Measurements from ENCODE around the gene CHST12.
A peak's percentile ranks its signal among the peaks of the same experiment; 100 is the strongest.
"Not testable (repeated sequence)": the region's sequence is repeated elsewhere in the genome, so short reads cannot be mapped to it uniquely, and the experiment has no call there.

The CHST12 gene

DNA sequence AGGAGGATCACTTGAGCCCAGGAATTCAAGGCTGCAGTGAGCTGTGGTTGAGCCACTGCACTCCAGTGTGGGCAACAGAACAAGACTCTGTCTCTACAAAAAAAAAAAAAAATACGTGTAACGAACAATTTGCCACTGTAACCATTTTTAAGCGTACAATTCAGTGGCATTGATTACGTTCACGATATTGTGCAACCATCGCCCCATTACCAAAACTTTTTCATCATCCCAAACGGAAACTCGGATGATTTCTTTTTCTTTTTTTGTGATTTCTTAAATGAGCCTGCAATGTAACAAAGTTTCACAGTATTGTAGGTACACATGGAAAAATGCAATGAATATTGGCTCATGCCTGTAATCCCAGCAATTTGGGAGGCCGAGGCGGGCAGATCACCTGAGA is 63.3 kb downstream of the CHST12 start:
- DNase-seq, result no peak

DNA sequence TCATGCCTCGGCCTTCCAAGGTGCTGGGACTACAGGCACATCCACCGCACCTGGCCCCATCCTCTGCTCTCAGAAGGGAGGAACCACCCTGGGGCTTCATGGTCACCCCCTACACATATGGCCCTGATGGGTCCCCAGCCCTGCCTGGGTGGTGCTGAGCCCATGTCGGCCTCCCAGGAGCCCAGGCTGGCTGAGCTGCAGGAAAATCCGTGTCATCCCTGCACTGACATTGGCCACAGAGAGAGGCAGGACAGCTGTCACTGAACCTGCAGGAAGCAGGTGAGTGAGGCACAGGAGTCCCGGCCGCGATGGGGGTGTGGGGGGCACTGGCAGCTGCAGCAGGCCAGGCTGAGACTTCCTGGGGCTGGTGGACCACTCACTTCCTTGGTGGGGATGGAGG is 64.8 kb downstream of the CHST12 start:
- no peak for DNase-seq

- DNase-seq, result not testable (repeated sequence)
These were observed 66.2 kb downstream of the CHST12 start for GRCh38 chr7:2469460-2470203.

DNA sequence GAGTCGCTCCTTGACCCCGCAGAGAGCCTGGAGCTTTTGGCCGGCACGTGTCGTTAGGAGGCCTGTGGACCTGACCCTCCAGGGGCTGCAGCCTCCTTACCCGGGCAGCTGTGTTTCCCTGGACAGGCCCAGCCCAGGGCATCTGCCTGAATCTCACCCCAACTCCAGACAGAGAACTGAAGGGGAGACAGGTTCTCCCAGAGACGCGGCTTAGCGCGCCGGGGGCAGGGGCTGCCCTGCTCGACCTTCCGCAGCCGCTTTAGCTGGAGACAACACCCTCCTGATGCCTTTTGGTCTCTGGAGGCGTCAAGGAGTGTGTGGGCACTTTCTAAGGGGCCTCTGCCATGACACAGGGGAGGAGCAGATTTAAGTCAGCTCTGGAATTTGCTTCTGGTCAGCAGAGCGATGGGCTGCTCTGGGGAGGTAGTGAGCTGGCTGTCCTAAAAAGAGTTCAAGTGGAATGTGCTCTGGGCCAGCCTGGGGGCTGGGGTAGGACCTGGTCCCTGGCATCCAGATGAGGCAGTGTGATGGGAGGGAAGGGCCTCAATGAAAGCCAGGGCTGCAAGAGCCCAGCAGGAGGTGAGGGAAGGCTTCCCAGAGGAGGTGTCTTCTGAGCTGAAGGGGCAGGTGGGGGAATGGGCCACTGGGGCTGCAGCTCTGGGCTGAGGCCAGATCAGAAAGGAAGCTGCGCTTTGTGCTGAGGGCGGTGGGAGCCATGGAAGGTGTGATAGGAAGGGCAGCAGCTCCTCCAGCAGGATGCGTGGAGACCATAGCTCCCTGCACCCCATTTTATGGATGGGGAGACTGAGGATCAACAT is 67.0 kb downstream of the CHST12 start:
- DNase-seq, result no peak

- no peak for DNase-seq
These were observed 67.6 kb downstream of the CHST12 start for GRCh38 chr7:2471022-2471329.

- no peak for DNase-seq
These were observed 68.0 kb downstream of the CHST12 start for GRCh38 chr7:2471396-2471795.

- DNase-seq, result no peak
These were observed 69.3 kb downstream of the CHST12 start for GRCh38 chr7:2472739-2473138.

DNA sequence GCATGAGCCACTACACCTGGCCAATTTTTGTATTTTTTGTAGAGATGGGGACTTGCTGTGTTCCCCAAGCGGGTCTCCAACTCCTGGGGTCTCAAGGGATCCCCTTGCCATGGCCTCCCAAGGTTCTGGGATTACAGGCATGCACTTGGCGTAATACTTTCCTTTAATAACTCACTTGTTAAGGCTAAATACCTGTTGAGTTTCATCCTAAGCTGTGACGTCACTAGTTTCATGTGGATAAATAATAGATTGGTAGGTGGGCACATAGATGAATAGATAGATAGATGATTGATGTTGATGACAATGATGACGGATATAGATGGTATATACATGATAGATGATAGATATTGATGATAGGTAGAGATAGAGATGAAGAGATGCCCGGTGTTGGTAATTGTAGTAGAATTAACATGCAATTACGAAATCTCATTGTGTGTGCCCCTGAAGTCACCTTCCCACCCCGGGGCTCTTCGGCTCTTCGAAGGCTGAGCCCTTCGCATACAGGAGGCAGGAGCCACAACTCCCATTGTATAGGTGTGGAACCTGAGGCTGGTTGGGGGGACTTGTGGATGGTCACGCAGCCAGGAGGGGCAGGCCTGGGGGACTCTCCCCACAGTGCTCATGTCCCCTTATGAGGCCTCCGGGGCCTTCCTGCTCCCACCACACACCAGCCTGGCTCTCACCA is 70.2 kb downstream of the CHST12 start:
- no peak for DNase-seq

GRCh38 chr7:2474224-2474623 is 70.8 kb downstream of the CHST12 start:
- no peak for DNase-seq

- no peak for DNase-seq
These were observed 71.6 kb downstream of the CHST12 start for GRCh38 chr7:2474813-2475677.

DNA sequence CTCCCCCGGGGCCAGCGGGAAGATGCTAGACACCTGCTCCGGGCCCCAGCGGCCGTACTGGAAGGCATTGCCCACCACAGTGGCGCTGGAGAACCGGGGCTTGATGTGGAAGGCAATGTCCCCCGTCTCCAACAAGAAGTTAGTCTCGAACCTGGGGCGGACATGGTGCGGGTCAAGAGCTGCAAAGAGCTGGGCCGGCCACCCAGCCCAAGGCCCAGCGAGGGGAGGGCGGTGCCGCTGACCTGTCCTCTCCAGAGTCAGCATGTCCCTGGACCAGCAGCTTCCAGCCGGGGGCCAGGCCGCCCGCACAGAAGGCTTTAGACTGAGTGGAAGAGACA is 72.2 kb downstream of the CHST12 start:
- no peak for DNase-seq

- no peak for DNase-seq
These were observed 72.9 kb downstream of the CHST12 start, which contains the start of gene GRIFIN for GRCh38 chr7:2476298-2476697. Gene GRIFIN (minus strand): TSS chr7:2476398. CDS start chr7:2476383, 15 bp downstream.

DNA sequence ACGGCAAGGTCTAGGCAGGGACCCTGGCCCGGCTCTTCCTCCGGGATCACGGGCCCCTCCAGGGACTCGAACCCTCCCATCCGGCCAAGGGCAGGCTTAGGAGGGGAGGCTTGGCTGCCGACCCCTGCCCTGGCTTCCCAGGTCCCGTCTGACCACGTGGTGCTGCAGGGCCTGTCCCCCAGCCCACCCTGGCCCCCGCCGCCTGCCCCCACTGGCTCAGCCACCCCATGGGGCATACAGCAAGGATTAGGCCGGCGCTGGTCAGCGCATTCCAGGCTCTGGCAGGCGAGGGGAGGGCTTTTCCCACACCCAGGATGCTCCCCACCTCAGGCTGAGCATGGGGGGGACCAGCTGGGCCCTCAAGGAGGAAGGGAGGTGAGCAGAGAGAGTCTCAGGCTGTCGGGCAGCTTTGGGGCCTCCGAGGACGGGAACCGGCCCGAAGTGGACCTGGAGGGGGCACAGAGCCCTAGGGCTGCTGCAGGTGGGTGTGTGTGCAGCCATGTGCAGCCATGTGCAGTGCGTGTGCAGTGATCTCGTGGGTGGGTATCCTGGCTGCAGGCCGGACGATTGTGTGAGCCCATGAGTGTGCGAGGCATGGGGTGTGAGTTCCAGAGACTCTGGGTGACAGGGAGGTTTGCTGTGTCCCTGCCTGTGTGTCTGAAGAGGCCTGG is 73.5 kb downstream of the CHST12 start:
- DNase-seq, result no peak

GRCh38 chr7:2477447-2478398 is 74.3 kb downstream of the CHST12 start:
- peak; percentile 55 for DNase-seq

GRCh38 chr7:2478399-2478785 is 75.0 kb downstream of the CHST12 start:
- DNase-seq, result no peak

DNA sequence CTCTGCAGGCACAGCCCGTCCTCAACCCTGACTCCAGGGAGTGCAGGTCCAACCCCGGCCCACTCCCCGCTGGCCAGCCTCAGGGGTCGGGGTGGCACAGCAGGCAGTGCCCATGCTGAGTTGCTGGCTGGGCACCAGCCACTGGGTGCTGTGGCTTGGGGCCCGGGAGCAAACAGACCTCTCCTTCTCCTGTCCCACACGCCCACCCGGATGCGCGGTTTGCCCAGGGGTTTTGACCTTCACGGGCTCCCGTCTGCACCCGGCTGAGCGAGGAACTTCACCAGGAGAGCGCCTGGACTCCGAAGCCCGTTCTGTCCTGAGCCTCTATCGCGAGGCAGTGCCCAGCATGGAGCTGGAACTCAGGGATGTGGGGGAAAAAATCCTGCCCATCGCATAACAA is 75.4 kb downstream of the CHST12 start:
- DNase-seq, result no peak

GRCh38 chr7:2479276-2480069 is 76.1 kb downstream of the CHST12 start:
- no peak for DNase-seq

- no peak for DNase-seq
These were observed 76.6 kb downstream of the CHST12 start for GRCh38 chr7:2480070-2480408.

DNA sequence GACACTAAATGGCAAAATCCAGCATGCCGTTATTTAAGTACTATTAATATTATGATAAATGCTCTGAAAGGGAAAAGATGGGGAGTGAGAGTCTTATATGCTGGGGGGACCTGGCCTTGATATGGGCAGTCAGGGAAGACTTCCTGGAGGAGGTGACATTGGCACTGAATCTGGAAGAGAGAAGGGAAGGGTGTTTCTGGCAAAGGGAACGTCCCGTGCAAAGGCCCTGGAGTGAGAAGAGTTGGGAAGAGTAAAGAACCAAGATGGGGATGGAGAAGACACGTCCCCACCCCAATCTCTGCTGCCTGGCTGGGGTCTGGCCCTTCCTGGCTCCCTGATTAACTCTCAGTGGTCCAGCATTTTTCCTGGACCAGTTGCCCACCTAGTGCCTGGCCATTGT is 77.8 kb downstream of the CHST12 start:
- DNase-seq, result no peak

GRCh38 chr7:2482725-2483451 is 79.5 kb downstream of the CHST12 start:
- no peak for DNase-seq
